T-helper 1 cell (primary cell): ENCODE results near the gene SLC16A12.
"Not testable (repeated sequence)": the region's sequence is repeated elsewhere in the genome, so short reads cannot be mapped to it uniquely, and the experiment has no call there.

Experiments used
- DNase-seq, 5 donors: peaks; one replicate each; pipeline ENCODE4 v3.0.0-alpha.2; 2012 to 2020

Gene SLC16A12

GRCh38 chr10:89547853-89548513, 12.6 kb upstream of the SLC16A12 start:
- no peak for DNase-seq

GRCh38 chr10:89546651-89547050, 11.3 kb upstream of the SLC16A12 start:
- DNase-seq: not testable (repeated sequence)

GRCh38 chr10:89543841-89544240, 8.4 kb upstream of the SLC16A12 start:
- DNase-seq: no peak

- DNase-seq: no peak
Measured at GRCh38 chr10:89540420-89540949, 5.1 kb upstream of the SLC16A12 start.

DNA sequence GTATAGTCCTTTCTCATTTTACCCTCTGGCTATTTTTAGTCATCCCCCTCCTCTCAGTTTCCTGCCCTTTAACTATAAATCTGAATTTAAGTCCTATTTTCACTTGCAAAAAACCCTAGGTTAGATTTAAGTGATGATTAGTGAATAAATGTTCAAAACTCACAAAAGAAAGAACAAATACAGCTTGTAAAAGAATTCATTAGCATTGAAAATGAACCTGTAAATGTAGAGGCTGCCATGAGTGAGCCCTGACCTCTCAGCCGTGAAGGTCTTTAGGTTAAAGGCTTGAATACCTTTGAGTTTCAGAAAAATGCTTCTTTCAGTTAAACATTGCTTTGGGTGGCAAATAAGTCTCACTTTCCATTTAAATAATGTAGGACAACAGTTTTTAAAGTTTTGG, 2.0 kb upstream of the SLC16A12 start:
- no peak for DNase-seq

DNA sequence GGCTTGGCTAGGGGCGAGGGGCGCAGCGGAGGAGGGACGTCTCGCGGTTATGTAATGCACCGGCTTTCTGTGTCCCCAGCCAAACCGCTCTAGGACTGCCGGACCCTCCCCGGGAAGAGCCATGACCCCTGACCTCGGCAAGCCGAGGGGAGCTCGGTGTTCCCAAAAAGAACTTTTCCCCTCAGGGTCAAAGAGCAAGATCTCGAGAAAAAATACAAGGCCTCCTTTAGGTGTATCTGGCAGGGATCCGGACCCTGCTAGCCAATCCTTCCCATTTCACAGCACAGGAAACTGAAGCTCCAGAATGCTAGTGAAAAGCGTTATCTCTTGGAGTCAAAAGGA, 590 bp upstream of the SLC16A12 start:
- DNase-seq: no peak

- DNase-seq: no peak
Measured at GRCh38 chr10:89534826-89535166, 598 bp downstream of the SLC16A12 start.

GRCh38 chr10:89532476-89532875, 2.9 kb downstream of the SLC16A12 start:
- DNase-seq: no peak

GRCh38 chr10:89531359-89531758, 4.0 kb downstream of the SLC16A12 start:
- DNase-seq: no peak

- DNase-seq: not testable (repeated sequence)
Measured at GRCh38 chr10:89529711-89530110, 5.7 kb downstream of the SLC16A12 start.

GRCh38 chr10:89526358-89526757, 9.0 kb downstream of the SLC16A12 start:
- no peak for DNase-seq

GRCh38 chr10:89525556-89525955, 9.8 kb downstream of the SLC16A12 start:
- no peak for DNase-seq

DNA sequence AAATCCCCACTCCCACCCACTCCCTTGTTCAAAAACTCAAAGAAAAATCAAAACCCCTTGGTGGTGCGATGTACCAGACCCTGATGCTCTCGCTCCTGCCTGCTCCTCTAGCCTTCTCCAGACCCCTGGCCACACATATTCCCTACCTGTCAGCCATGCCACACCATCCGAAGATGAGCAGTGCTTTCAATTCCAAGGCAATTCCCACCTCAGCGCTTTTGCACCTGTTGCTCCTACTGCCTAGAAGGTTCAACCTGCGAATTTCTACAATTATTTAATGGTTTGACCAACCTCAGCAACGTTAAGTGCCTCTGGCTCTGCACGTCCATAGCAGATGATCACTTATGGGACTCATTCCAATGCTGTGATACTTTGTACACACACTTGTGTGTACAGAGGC, 11.1 kb downstream of the SLC16A12 start:
- no peak for DNase-seq

GRCh38 chr10:89523274-89523673, 12.1 kb downstream of the SLC16A12 start:
- DNase-seq: no peak

- DNase-seq: no peak
Measured at GRCh38 chr10:89522463-89522862, 12.9 kb downstream of the SLC16A12 start.

GRCh38 chr10:89521368-89521767, 14.0 kb downstream of the SLC16A12 start:
- DNase-seq: no peak

DNA sequence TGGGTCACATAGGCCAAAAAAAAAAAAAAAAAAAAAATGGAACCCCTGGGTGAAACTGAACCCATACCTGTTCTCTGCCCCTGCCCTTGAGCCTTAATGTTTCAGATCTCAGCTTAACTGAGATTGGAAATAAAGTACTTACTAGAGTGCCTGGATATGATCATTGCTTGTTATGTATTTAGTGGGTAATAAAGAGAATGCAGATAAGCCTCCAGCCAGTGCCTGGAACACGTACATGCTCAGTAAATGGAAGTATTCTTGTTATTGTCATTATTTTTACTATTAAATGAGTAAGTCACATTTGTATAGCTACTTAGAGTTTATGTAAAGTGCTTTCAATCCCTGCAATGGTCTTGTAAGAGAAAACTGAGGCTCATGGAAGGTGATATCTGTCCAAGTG, 14.7 kb downstream of the SLC16A12 start:
- no peak for DNase-seq

DNA sequence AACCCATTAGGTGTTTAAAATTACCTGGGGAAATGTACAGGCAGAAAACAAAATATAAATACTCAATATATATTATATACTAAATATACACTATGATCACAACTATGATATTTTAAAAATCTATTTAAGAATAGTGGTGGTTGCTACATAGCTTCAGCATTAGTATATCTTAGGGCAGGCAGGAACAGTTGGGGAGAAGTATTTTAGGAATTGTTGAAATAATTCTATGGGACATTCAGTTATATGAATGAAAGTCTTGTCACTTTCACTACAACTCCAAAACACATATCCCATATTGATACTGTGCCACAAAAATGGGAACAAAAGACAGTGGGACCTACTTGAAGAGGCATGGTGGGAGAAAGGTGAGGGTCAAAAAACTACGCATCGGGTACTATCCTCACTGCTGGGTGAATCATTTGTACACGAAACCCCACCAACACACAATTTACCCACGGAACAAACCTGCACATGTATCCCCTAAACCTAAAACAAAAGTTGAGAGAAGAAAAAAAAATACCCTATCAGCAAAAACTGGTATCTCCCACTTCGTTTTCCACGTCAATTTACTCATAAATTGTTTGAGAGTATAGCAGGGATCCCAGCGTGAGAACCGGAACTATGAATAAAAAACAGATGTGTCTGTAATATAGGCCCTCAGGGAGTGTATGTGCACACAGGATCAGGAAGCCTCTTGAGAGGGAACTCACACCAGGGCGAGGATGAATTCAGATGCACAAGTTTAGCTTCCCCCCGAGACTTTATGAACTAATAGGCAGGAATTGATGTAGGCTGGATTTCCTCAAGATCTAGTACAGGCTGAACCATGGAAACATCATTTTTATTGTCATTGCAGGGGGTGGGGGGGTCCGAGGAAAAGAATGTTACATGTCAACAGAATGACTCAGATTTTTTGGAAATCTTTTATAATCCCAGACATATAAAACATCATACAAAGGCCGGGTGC, 16.2 kb downstream of the SLC16A12 start:
- DNase-seq: no peak

DNA sequence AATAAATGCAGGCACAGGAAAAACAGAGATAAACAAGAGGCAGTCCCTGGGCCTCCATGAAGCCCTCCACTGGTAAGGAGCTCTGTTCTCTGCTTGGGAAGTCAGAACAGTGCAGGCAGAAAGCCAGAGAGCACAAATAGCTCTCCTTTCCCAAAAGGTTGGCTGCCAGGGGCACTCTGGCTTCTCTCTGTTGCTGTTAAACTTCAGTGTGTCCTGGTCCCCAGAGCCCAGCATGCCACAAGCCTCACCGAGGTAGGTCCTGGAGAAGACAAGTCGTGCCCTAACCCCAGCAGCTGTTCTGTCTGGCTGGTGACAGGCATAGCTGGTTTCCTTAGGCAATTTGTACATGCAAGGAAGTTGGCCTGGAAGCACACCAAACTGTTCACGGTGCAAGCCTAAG, 17.3 kb downstream of the SLC16A12 start:
- no peak for DNase-seq

DNA sequence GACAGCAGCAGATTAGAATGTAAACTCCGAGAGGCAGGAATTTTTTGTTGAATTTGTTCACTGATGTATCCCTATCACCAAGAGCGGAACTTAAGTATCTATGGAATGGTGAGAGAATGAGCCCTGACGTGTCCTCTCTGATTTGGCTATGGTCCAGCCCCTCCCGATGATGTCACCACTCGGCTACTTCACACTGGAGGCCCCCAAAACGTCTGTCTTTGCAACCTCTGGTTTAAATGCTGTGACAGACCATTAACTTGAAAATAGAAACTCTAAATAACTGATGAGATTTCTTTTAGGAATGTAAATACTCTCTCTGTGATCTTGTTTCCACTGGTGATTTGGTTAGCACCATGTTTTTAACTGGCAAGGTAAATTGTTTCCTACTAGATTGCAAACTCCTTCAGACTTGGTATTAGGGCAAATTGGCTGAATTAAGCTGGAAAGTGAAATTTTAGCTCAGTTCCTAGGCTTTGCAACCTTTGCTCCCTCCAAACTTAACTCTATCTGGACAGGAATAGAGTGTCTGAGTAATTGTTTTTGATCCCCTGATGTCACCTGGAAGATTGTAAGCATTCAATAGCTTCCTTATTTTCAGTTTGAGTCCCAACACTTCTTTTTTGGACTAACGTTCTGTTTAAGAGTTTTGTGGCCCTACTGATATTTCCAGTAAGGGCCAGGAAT, 19.1 kb downstream of the SLC16A12 start:
- no peak for DNase-seq

- no peak for DNase-seq
Measured at GRCh38 chr10:89515031-89515841, 20.2 kb downstream of the SLC16A12 start.

DNA sequence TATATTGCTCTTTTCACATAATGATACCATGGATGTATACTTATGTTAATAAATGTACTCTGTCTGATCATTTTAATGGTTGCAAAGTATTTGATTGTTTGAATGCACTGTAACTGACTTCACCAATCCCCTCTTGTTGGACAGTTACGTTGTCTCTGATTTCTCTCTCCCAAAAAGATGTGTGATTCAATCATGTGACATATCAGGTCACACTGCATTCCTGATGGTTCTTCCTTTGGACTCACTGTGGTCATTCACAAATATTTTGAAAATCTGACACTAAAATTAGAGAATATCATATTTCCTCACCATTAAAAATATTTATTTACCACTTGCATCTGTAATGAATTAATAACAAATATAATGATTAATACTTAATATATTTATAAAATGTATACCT, 22.2 kb downstream of the SLC16A12 start:
- DNase-seq: no peak
